ENCODE results near the gene CATSPERZ. TPM values are rescaled to one million over a fixed set of nuclear protein-coding genes. Genes with fewer than 3 reads are reported as not detected.

Gene CATSPERZ
- total RNA-seq, 5 donors from 2014 or later (not counting 1 experiment from before 2014, with no cell fraction given), result 0.40 TPM; not detected in 4

- peaks cover 8 to 52% of the 10 kb centered on the region in 2 donors for H3K36me3 ChIP-seq (ENCODE audit: control insufficient read depth in 2 of 2, extremely low read depth in 1 of 2, insufficient read depth in 1 of 2, low read length in 1 of 2)
- WGBS (ENCODE audit: insufficient coverage), result 0% methylated on average over 10 of the region's 16 CpGs
- peak within 1 kb of the TSS; percentile 82 to 92 (median 83) for H3K4me3 Mint-ChIP-seq
- ATAC-seq (replicated peaks in 1 of 4) (peak; percentile 91 to 93 (median 92)), DNase-seq (peak; percentile 72 to 96 (median 90))
- H3K27me3 Mint-ChIP-seq, result no peaks in the 10 kb centered on the region
- POLR2A ChIA-PET, result interaction anchor here (0.5 to 1.9 kb wide), 3 partner anchors 22 to 1458 kb away, joined by 4 to 6 read pairs (median 4); partner anchors contain the start of genes PRDX5 (in 2 of the 2) and TRMT112 (in 1 of the 2)
- peak within 1 kb of the TSS; percentile 72 for H3K4me3 ChIP-seq (ENCODE audit: control insufficient read depth in 1 of 2, extremely low read depth in 1 of 2, low read length in 1 of 2)
- H3K36me3 Mint-ChIP-seq, result peaks cover 15% of the 10 kb centered on the region
- no peaks in the 10 kb centered on the region for H3K9me3 Mint-ChIP-seq
- no peaks in the 10 kb centered on the region for H3K27me3 ChIP-seq (replicated peaks in 1 of 2; ENCODE audit: control insufficient read depth in 2 of 2, extremely low read depth in 1 of 2, insufficient read depth in 2 of 2, low read length in 1 of 2)
- H3K4me1 Mint-ChIP-seq, result peaks cover 29 to 48% (median 43%) of the 10 kb centered on the region in 3 donors
- CTCF ChIA-PET, result interaction anchor here in 1 of 2 donors (1.0 kb wide), 2 partner anchors 22 to 349 kb away, joined by 3 to 14 read pairs; partner anchors contain the start of genes PRDX5 and TRMT112
- H3K27ac ChIP-seq (ENCODE audit: low read length), result peak within 1 kb of the TSS; percentile 89
- no peaks in the 10 kb centered on the region for H3K9me3 ChIP-seq
- peaks cover 14 to 58% of the 10 kb centered on the region in 2 experiments for H3K4me1 ChIP-seq (ENCODE audit: control insufficient read depth in 1 of 2, extremely low read depth in 1 of 2, insufficient read depth in 2 of 2, low read length in 2 of 2)
- H3K27ac Mint-ChIP-seq, result peak within 1 kb of the TSS; percentile 94 to 95
Observed at GRCh38 chr11:64339754-64340408, 39.7 kb downstream of the CATSPERZ start, which contains the start of gene CCDC88B. TSS of gene CCDC88B (plus strand) at chr11:64340204. CDS start at chr11:64340267, 63 bp downstream.

DNA sequence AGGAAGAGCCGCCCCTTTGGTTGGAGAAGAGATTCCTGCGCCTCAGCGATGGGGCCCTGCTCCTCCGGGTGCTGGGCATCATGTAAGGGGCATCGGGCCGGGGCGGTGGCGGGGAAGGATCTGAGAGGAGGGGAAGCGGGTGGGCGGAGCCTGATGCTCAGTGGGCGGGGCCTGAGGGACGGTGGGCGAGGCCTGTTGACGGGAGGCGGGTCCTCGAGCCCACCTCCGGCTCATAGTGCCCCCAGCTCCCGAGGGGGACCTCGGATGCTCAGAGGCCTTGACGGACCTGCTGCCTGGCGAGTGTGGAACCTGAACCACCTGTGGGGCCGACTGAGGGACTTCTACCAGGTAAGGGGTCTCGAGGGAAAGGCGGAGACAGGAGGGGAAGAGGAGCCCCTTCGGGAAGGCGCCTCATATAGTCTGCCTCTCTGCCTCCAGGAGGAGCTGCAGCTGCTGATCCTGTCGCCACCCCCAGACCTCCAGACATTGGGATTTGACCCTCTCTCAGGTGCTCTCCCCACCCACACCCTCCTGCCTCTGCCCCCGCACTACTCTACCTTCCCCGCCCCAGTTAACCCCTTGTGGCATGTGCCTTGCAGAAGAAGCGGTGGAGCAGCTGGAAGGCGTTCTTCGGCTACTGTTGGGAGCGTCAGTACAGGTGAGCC is 40.6 kb downstream of the CATSPERZ start:
- peaks cover 36 to 48% (median 46%) of the 10 kb centered on the region in 3 donors for H3K4me1 Mint-ChIP-seq
- CTCF ChIA-PET, result interaction anchor here in 1 of 2 donors (1.0 to 1.3 kb wide), 2 partner anchors 23 kb away, joined by 5 to 14 read pairs; partner anchors contain the start of genes PRDX5 and TRMT112
- Histone ChIP-seq H3K36me3 (ENCODE audit: control insufficient read depth in 2 of 2, extremely low read depth in 1 of 2, insufficient read depth in 1 of 2, low read length in 1 of 2) (peaks cover 8 to 51% of the 10 kb centered on the region in 2 donors), H3K9me3 (no peaks in the 10 kb centered on the region), H3K27ac (ENCODE audit: low read length) (peak overlapping the region; percentile 89), H3K4me3 (ENCODE audit: control insufficient read depth in 1 of 2, extremely low read depth in 1 of 2, low read length in 1 of 2) (peak overlapping the region; percentile 72), H3K4me1 (ENCODE audit: control insufficient read depth in 1 of 2, extremely low read depth in 1 of 2, insufficient read depth in 2 of 2, low read length in 2 of 2) (peaks cover 14 to 58% of the 10 kb centered on the region in 2 experiments), H3K27me3 (replicated peaks in 1 of 2; ENCODE audit: control insufficient read depth in 2 of 2, extremely low read depth in 1 of 2, insufficient read depth in 2 of 2, low read length in 1 of 2) (no peaks in the 10 kb centered on the region)
- peak overlapping the region; percentile 82 to 92 (median 83) for H3K4me3 Mint-ChIP-seq
- no peaks in the 10 kb centered on the region for H3K9me3 Mint-ChIP-seq
- DNase-seq (peak; percentile 22 to 83 (median 62)), ATAC-seq (replicated peaks in 1 of 4) (peak; percentile 48 to 58 (median 56))
- H3K36me3 Mint-ChIP-seq, result peaks cover 23% of the 10 kb centered on the region
- H3K27me3 Mint-ChIP-seq, result no peaks in the 10 kb centered on the region
- peak overlapping the region; percentile 94 to 95 for H3K27ac Mint-ChIP-seq
- 22% methylated on average over 29 of the region's 33 CpGs for WGBS (ENCODE audit: insufficient coverage)
- POLR2A ChIA-PET, result interaction anchor here in 1 of 2 donors (0.5 to 1.9 kb wide), 2 partner anchors 23 to 1459 kb away, joined by 4 to 6 read pairs; partner anchors contain the start of genes PRDX5 and TRMT112

GRCh38 chr11:64341429-64341828 is 41.3 kb downstream of the CATSPERZ start:
- H3K27ac Mint-ChIP-seq, result peak overlapping the region in 1 of 2 donors; percentile 44
- no peak overlapping the region for H3K27ac ChIP-seq (ENCODE audit: low read length)
- peak overlapping the region; percentile 82 to 92 (median 83) for H3K4me3 Mint-ChIP-seq
- CTCF ChIA-PET, result interaction anchor here in 1 of 2 donors (1.3 kb wide), 1 partner anchor 24 kb away, joined by 5 read pairs; the partner anchor contains the start of genes PRDX5 and TRMT112
- no peaks in the 10 kb centered on the region for H3K27me3 Mint-ChIP-seq
- H3K4me3 ChIP-seq (ENCODE audit: control insufficient read depth in 1 of 2, extremely low read depth in 1 of 2, low read length in 1 of 2), result no peak overlapping the region
- H3K36me3 Mint-ChIP-seq, result peaks cover 25% of the 10 kb centered on the region
- H3K36me3 ChIP-seq (ENCODE audit: control insufficient read depth in 2 of 2, extremely low read depth in 1 of 2, insufficient read depth in 1 of 2, low read length in 1 of 2), result peaks cover 11 to 53% of the 10 kb centered on the region in 2 donors
- H3K9me3 Mint-ChIP-seq, result no peaks in the 10 kb centered on the region
- 90% methylated on average over 18 of the region's 21 CpGs for WGBS (ENCODE audit: insufficient coverage)
- peaks cover 14 to 58% of the 10 kb centered on the region in 2 experiments for H3K4me1 ChIP-seq (ENCODE audit: control insufficient read depth in 1 of 2, extremely low read depth in 1 of 2, insufficient read depth in 2 of 2, low read length in 2 of 2)
- POLR2A ChIA-PET, result interaction anchor here in 1 of 2 donors (1.9 kb wide), 1 partner anchor 24 kb away, joined by 4 read pairs; the partner anchor contains the start of genes PRDX5 and TRMT112
- ATAC-seq (replicated peaks in 1 of 4), result no peak
- H3K27me3 ChIP-seq (replicated peaks in 1 of 2; ENCODE audit: control insufficient read depth in 2 of 2, extremely low read depth in 1 of 2, insufficient read depth in 2 of 2, low read length in 1 of 2), result no peaks in the 10 kb centered on the region
- no peaks in the 10 kb centered on the region for H3K9me3 ChIP-seq
- DNase-seq, result no peak
- peaks cover 37 to 48% (median 46%) of the 10 kb centered on the region in 3 donors for H3K4me1 Mint-ChIP-seq

GRCh38 chr11:64341851-64342791 is 42.0 kb downstream of the CATSPERZ start:
- ChIA-PET CTCF (interaction anchor here in 1 of 2 donors (0.6 to 1.3 kb wide), 5 partner anchors 24 to 138 kb away, joined by 3 to 7 read pairs (median 5); partner anchors contain the start of genes PRDX5 and TRMT112), POLR2A (interaction anchor here (0.6 to 1.9 kb wide), 3 partner anchors 24 to 571 kb away, joined by 3 to 6 read pairs (median 4); partner anchors contain the start of genes PRDX5 (in 2 of the 2) and TRMT112 (in 2 of the 2))
- peaks cover 37 to 48% (median 44%) of the 10 kb centered on the region in 3 donors for H3K4me1 Mint-ChIP-seq
- H3K36me3 Mint-ChIP-seq, result peaks cover 25% of the 10 kb centered on the region
- peak overlapping the region; percentile 9 to 92 (median 13) for H3K4me3 Mint-ChIP-seq
- peaks cover 15 to 53% of the 10 kb centered on the region in 2 donors for H3K36me3 ChIP-seq (ENCODE audit: control insufficient read depth in 2 of 2, extremely low read depth in 1 of 2, insufficient read depth in 1 of 2, low read length in 1 of 2)
- no peaks in the 10 kb centered on the region for H3K27me3 Mint-ChIP-seq
- H3K4me1 ChIP-seq (ENCODE audit: control insufficient read depth in 1 of 2, extremely low read depth in 1 of 2, insufficient read depth in 2 of 2, low read length in 2 of 2), result peaks cover 14 to 58% of the 10 kb centered on the region in 2 experiments
- 30% methylated on average over 45 of the region's 55 CpGs for WGBS (ENCODE audit: insufficient coverage)
- ATAC-seq (replicated peaks in 1 of 4) (peak; percentile 63 to 66 (median 64)), DNase-seq (peak; percentile 75 to 93 (median 86))
- no peaks in the 10 kb centered on the region for H3K9me3 ChIP-seq
- H3K27ac Mint-ChIP-seq, result no peak overlapping the region
- no peak overlapping the region for H3K27ac ChIP-seq (ENCODE audit: low read length)
- no peaks in the 10 kb centered on the region for H3K27me3 ChIP-seq (replicated peaks in 1 of 2; ENCODE audit: control insufficient read depth in 2 of 2, extremely low read depth in 1 of 2, insufficient read depth in 2 of 2, low read length in 1 of 2)
- peak overlapping the region in 1 of 2 donors; percentile 24 for H3K4me3 ChIP-seq (ENCODE audit: control insufficient read depth in 1 of 2, extremely low read depth in 1 of 2, low read length in 1 of 2)
- H3K9me3 Mint-ChIP-seq, result no peaks in the 10 kb centered on the region

GRCh38 chr11:64342869-64343745 is 42.9 kb downstream of the CATSPERZ start:
- peaks cover 20% of the 10 kb centered on the region for H3K36me3 Mint-ChIP-seq
- no peak overlapping the region for H3K27ac Mint-ChIP-seq
- H3K4me3 Mint-ChIP-seq, result peak overlapping the region in 1 of 3 donors; percentile 92
- H3K27me3 Mint-ChIP-seq, result no peaks in the 10 kb centered on the region
- H3K4me1 Mint-ChIP-seq, result peaks cover 37 to 40% (median 39%) of the 10 kb centered on the region in 3 donors
- H3K36me3 ChIP-seq (ENCODE audit: control insufficient read depth in 2 of 2, extremely low read depth in 1 of 2, insufficient read depth in 1 of 2, low read length in 1 of 2), result peaks cover 19 to 52% of the 10 kb centered on the region in 2 donors
- ChIA-PET POLR2A (interaction anchor here (0.6 to 1.2 kb wide), 2 partner anchors 26 to 570 kb away, joined by 3 to 6 read pairs; partner anchors contain the start of genes PRDX5 (in 1 of the 2) and TRMT112 (in 1 of the 2)), CTCF (interaction anchor here (0.6 to 1.1 kb wide), 4 partner anchors 12 to 139 kb away, joined by 4 to 6 read pairs (median 4); partner anchors contain the start of genes PRDX5 (in 1 of the 2) and TRMT112 (in 1 of the 2))
- H3K27me3 ChIP-seq (replicated peaks in 1 of 2; ENCODE audit: control insufficient read depth in 2 of 2, extremely low read depth in 1 of 2, insufficient read depth in 2 of 2, low read length in 1 of 2), result no peaks in the 10 kb centered on the region
- WGBS (ENCODE audit: insufficient coverage), result 86% methylated on average over 21 of the region's 29 CpGs
- H3K4me3 ChIP-seq (ENCODE audit: control insufficient read depth in 1 of 2, extremely low read depth in 1 of 2, low read length in 1 of 2), result no peak overlapping the region
- no peaks in the 10 kb centered on the region for H3K9me3 Mint-ChIP-seq
- ATAC-seq (replicated peaks in 1 of 4) (no peak), DNase-seq (peak in 1 of 35 experiments; percentile 26)
- H3K4me1 ChIP-seq (ENCODE audit: control insufficient read depth in 1 of 2, extremely low read depth in 1 of 2, insufficient read depth in 2 of 2, low read length in 2 of 2), result peaks cover 14 to 58% of the 10 kb centered on the region in 2 experiments
- H3K27ac ChIP-seq (ENCODE audit: low read length), result no peak overlapping the region
- H3K9me3 ChIP-seq, result no peaks in the 10 kb centered on the region
